CD4-positive, alpha-beta T cell treated with Interleukin-6 for 4 hours (primary cell): Measurements from ENCODE around the gene EVL.
"Not testable (repeated sequence)": the region's sequence is repeated elsewhere in the genome, so short reads cannot be mapped to it uniquely, and the experiment has no call there.

Experiments used
- DNase-seq: peaks from one replicate; pipeline ENCODE4 v3.0.0-alpha.2; 2020; ENCODE audit warnings: mixed read lengths

EVL gene

DNA sequence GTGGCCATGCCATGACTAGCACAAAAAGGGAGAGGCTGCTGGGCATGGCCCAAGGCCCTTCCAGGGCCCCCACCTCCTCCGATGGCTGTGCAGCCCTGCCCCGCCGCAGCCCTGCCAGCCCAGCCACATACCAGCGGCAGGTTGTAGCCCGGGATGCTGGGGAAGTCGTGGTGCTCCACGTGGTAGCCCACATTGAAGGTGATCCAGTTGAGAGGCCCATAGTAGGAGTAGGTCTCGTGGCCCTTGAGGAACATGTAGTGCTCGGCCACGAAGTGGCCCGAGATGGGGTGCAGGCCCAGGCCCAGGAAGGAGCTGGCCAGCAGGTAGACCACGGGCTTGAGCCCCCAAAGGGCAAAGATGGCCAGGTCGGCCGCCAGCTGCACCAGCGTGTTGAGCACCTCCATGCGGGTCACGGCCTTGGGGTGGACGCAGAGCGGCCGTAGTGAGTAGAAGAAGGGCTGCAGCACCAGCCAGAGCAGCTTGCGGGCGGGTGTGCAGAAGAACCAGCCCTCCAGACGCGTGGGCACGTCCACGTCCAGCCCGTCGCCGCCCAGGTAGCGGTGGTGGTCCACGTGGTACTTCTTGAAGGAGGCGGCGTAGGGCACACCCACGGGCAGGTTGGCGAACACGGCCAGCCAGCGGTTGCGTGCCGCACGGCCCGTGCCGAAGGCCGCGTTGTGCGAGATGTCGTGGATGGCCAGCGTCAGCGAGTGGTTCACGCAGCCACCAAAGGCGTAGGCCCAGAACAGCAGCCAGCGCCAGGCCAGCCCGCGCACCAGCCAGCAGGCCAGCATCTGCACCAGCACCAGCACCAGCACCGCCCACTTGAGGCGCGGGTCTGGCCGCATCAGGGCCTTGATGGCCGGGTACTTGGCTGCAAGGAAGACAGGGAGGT, 83.9 kb downstream of the EVL start:
- DNase-seq = no peak

DNA sequence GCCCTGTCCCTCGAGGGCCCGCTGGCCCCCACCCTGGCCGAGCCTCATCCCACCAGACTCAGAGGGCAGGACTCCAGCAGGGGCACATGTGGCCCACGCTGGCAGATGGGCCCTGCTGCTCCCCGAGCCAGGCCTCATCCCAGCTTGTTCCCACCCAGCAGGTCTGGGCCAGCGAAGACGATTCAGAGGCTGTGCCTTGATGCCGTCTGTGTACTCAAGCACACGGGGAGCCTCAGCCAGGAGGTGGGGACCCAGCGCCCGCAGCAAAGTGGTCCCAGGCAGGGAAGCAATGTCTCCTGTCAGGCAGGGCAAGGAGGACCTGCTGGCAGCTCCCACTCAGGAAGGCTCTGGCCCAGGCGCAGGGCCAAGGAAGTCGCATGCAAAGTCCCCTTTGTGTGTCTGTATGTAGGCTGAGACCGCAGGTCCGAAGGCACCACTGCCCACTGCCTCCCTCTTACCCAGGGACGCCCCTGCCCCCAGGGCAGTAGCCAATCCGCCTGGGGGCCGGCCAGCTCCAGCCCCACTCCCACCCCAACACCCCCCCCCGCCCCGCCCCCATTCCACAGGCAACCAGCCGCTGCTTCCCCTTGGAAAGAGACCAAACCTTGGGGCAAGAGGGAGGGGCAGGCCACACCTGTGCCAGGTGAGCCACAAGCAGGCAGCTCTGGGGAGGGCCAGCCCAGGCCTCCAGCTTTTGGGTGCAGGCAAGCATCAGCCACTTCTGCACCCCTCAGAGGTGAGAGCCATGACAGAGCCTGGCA, 84.8 kb downstream of the EVL start:
- no peak for DNase-seq

DNA sequence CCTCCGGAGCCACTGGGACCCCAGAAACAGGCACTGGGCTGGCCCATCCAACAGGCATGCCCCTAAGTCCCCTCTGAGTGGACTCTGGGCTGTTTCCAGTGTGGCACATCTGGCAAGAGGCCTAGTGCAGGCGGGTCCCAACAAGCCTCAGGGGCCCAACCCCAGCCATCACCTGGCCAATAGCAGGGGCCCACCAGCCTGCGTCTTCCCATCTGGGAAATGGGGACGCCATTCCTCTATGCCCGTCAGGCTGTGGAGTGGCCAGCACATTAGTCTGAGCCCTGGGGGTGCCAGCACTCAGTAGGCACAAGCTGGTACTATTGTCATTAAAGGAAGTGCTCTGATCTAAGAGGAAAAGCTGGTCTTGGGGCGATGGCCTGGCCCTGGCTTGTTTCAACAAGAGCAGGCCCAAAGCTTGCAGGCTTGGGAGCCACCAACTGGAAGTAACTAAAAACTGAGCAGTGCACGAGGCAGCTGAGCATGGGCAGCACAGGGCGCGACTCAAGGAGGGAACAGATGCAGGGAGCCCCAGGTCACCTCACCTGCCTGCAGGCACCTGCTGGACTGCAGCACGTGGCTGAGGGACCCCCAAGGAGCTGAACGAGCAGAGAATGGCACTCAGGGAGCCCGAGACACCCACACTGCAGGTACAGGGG, 85.8 kb downstream of the EVL start:
- no peak for DNase-seq

DNA sequence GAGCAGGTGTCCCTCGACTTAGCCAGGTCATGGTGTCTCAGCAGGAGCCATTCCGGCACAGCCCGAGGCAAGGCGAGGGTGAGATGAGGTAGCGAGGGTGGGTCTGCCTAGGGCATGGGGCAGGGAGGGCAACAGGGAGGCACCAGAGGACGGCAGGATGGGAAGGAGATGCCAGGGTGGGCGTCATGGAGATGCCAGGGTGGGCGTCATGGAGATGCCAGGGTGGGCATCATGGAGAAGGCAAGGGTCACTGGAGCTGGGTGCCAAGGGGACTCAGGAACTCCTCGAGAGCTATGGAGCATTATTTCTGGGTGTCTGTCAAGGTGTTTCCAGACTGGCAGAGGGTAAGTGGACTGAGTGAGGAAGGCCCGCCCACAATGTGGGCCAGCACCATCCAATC, 86.9 kb downstream of the EVL start:
- DNase-seq = no peak

DNA sequence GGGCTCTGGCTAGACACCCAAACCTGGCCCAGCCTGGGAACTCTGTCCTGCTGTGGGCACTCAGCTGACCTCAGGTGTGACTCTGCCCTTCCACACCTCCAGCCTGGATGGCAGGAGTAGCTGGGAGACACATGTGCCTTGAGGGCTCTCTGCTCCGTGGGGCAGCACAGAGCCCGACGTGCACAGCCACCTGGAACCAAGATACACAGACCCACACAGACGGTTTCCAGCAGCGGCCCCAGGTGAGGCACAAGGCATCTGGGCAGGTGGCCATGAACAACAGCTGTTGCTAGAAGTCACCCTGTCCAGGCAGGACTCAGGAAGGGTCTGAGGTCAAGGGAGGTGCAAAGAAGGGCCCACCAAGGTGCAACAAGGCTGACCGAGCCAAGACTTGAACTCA, 88.3 kb downstream of the EVL start:
- DNase-seq = no peak

DNA sequence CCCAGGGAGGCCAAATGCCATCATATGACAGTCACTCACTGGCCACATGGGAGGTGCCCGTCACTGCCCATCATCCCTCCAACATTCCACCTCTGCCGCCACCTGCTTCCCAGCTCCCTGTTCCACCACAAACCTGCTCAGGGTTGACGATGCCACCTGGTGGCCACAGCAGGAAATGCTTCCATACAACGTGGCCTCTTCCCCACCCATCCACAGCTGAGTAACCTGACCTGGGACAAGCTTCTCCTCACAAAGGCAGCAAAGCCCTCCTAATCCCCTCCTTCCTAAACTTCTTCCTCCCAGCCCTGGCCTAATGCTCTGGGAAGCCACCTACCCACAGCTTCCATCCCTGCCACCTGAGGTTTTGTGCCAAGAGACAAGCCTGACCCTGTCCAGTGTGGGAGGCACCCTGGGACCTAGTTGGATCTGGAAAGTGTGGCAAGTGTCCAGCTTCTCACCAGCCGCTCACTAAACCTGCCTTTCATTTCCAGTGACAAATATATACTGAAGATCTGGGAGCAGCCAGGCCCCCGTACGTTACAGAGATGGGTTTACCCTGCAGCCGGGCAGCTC, 89.9 kb downstream of the EVL start:
- DNase-seq = no peak

DNA sequence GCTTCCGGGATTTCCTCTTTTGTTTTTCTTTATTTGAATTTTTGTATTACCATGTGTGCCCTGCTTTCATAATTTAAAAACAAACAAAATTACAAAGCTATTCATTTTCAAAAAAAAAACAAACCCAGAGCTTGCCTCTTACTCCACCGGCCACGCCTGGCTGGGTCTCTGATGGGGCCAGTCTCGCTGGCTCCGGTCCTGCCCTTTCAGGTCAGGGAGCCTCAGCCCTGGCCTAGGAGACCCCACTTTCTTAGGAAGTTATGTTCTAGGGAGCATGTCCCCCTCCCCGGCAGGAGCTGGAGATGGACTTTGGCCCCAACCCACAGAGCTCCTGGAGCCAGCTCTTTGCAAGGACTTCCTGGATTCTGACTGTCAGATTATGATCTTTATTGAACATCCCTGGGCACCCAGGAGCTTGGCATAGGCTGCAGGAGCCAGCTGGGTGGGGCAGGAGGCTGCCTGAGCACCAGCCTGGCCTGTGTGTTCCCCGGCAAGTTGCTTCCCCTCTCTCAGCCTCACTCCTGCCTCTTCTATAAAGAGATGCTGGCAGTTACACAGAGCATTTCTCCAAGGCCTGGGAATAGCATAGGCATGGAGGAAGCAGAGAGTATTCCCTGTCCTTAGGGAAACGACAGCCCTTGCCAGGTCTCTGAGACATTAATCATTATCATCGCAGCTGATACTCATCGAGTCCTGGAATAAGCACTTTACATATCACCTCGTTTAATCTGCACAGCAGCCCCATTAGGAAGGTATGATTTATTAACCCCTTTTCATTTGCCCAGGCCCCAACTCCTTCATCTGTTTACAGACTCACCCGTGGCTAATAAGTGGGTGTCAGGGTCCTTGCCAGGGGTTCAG, 90.8 kb downstream of the EVL start:
- no peak for DNase-seq

DNA sequence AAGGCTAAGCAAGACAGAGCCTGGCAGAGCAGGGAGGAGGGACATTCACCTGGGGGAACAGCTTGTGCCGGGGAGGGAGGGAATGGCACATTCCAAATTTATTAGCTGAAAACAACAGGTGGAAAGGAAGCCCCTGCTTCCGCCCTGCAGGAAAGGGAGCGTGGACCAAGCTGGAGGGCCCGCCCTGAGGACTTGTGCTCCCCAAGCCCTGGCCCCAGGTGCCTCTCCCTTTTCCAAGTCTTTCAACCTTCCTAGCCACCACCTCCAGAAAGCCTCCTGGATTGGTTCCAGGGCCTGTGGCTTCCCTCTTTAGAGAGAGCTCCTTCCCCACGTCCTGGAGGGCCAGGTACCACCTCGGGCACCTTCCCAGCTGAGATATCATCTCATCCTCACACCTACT, 91.6 kb downstream of the EVL start:
- no peak for DNase-seq

DNA sequence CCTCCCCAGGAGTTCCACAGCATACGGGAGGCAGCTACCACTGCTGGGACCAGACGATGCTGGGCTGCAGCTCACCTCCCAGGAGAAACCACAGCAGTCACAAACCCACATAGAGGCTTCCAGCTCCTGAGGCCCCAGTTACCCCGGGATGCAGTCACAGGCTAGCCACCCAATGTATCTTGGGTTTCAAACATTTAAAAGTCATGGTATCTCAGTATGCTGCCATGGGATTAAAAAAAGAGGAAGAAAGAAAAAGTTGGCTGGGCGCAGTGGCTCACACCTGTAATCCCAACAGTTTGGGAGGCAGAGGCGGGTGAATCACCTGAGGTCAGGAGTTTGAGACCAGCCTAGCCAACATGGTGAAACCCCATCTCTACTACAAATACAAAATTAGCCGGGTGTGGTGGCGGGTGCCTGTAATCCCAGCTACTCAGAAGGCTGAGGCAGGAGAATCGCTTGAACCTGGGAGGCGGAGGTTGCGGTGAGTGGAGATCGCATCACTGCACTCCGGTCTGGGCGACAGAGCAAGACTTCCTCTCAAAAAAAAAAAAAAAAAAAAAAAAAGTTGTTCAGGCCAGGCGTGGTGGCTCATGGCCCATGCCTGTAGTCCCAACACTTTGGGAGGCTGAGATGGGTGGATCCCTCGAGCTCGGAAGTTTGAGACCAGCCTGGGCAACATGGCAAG, 92.5 kb downstream of the EVL start:
- DNase-seq = not testable (repeated sequence)

DNA sequence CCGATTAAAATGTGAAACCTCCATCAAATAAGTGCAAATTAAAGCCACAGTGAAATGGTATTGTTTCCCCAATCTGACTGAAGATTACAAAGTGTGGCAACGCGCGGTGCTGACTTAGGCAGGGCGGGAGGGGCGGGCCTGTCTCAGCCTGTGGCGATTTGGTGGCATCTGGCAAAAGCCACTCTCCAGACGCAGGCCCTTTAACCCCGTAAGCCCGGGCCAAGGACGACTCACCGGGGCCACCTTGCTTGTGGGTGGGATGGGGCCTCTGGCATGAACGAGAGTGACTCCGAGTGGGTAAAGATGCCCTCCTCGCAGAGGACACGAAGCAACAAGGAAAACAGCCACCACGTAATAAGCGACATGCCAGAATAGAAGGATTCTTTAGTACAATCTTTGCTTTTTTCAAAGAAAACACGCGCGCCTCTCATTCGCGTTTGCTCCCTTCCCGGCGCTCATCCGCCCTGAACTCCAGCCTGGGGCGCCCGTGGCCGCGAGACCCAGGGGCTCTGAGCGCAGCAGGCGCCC, 93.4 kb downstream of the EVL start:
- DNase-seq = peak; percentile 18

DNA sequence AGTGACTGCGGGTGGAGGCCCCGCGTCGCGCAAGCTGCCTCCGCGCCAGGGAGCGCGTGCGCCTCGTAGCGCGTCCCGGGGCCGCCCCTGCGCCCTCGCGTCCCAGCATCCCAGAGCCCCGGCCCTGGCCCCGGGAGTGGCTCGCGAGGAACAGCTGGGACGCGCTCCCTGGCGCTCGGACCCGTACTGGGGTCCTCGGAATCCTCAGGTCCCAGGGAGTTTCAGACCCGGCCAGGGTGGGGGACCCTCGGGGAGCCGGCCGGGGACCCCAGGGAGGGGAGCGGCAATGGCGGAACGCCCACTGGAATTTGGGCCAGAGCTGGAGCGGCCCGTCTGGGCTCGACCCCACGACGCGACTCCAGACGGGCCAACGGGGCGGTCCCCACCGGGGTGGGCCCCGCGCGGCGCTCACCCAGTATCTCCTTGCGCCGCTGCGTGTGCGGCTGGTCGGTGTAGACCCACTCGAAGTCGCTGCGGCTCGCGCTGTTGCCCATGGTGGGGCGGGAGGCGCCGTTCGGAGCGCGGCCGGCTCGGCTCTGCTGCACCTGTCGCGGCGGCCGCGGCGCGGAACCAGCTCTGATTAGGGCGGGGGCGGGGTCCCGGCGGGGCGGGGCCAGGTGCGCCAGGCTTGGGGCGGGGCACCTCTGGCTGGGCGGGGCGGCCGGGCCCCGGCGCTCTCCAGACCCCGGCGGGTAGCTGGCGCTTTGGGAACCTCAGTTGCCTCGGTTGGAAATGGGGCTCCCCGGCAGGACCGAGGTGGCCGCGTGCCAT, 94.1 kb downstream of the EVL start, which contains the start of gene DEGS2:
DEGS2 (minus strand) TSS at position 552 of the 771 bp plus-strand sequence; CDS start at position 494, 58 bp downstream.
- peak; percentile 79 for DNase-seq

DNA sequence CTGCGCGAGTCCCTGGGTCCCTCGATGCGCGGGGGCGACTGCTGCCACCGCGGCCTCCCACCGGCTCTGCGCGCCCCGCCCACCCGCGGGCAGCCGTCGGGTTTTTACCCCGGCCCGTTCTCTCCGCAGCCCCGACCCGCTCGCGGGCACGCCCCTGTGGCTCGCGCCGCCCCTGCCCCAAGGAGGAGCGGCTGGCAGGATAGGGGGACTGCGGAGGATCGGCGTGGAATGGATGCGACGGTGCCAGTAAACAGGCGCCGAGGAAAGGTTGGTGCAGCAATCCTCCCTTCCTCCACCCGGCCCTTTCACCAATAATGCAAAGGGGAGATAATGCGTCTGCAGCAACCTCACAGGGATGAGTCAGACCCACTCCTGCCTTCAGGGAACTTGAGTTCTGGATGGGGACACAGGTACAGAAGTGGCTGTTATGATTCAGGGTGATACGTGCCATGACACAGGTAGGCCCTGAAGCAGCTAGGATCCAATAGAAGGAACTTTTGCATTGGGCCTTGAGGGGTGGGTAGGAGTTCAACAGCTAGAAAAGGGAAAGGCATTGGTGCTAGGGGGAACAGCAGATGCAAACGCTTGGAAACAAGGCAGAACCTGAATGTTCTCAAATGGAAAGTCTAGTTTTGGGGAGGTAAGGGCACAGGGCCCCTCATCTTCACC, 94.8 kb downstream of the EVL start:
- DNase-seq = no peak

DNA sequence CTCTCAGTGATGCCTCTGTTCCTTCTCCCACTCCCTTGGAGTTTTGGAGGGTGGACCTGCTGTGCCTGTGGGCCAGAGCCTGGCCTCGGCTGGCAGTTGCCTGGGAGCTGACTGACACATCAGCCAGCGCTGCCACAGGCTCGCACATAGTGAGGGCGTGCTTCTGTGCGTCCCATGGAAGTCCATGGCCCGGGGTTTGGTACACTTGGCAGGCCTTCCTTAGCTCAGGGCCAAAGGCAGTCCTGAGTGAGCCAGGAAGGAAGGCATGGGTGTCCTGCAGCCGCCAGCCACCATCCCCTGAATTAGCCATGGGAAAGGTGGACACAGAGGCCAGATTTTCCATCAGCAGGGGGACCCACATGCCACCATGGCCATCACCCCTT, 95.3 kb downstream of the EVL start:
- DNase-seq = no peak

DNA sequence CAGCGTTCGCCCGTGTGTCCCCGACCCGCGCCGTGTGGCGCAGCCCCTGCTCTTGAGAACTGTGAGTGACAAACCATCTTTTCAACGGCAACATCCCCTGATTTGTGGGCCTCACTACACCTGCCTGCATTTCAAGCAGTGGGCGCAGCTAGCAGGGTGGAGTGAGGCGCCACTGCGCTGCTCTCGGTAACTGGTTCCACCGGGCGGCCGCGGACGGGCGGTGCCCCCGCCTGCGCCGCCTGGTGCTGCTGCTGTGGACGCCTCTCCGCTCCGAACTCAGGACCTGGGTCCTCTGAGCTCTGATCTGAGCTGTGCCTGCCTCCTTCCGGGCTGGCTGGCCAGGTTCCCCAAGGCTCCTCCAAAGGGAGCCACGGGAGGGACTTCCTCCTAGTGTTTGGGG, 100.2 kb downstream of the EVL start:
- DNase-seq = no peak

DNA sequence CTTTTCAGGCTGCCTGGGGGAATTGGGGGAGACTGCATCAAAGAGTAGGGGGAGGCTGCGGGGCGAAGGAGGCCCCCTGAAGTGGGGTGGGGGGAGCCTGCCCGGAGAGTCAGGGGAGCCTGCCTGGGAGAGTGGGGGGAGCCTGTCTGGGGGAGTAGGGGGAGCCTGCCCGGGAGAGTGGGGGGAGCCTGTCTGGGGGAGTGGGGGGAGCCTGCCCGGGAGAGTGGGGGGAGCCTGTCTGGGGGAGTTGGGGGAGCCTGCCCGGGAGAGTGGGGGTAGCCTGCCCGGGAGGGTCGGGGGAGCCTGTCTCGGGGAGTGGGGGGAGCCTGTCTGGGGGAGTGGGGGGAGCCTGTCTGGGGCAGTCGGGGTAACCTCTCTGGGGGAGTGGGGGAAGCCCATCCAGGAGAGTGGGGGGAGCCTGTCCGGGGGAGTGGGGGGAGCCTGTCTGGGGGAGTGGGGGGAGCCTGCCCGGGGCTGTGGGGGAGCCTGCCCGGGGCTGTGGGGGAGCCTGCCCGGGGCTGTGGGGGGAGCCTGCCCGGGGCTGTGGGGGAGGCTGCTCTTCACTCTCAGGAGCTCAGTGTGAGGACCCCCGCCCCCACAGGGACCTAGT, 100.7 kb downstream of the EVL start:
- no peak for DNase-seq

DNA sequence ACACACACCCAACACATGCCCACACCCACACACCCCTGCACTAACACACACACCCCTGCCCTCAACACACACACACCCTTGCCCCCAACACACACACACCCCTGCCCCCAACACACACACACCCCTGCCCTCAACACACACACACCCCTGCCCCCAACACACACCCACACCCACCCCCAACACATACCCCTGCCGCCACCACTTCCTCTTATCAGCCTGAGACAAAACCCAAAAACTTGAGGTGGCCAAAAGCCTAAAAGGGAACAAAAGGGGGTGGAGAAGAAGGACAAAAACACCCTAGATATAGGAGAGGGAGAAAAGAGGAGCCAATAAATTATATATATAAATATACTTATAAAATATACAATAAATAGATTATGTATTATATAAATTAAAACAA, 103.3 kb downstream of the EVL start:
- DNase-seq = no peak

DNA sequence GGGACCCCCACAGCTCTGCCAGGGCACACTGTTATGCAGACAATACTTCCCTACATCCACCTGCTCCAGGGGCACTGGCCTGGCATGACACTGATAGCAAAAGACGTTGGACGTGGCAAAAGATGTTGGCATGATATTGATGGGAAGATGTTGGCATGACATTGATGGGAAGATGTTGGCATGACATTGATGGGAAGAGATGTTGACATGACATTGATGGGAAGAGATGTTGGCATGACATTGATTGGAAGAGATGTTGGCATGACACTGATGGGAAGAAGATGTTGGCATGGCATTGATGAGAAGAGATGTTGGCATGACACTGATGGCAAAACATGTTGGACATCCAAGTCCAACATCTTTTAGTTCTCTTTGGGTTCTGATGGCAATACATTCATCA, 105.7 kb downstream of the EVL start:
- no peak for DNase-seq

DNA sequence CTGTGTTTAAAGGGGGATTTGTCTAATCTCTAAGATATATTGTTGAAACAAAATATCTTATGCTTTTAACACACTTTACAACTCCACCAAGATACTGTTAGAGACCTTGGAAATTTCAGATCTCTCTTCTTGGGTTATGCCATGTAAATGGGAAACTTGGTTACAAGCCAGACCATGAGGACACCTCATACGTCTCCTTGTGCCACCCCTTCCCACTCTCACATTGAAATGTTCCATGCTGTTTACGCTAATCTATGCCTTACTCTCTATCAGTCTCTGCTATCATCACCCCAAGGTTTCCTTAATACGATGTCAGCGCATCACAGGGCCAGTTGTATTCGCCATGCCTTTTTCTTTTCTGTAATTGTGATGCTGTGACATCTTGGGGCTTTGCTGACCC, 107.6 kb downstream of the EVL start:
- DNase-seq = no peak

DNA sequence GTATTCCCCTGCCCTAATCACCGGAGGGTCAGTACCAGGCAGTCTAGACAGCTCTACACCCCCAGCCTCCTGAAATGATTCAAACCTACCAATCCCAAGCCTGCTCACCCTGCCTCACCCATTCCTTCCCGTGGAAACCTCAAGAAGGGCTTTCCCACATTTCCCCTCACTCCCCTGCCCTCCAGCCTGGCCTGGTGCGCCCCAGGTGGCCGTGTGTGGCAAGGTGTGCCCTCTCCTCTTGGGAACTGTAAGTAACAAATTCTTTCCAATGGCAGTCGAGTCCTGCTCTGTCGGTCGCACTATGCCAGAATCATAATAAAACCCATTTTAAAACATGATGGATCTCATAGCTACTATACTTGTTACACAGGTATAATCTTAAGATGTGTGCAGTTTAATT, 108.1 kb downstream of the EVL start:
- DNase-seq = no peak
